HFF-Myc (cell line): ENCODE results near the gene PRMT1.

Experiments
- DNase-seq: peaks from one replicate; pipeline ENCODE4 v3.0.0-alpha.2; 2011; ENCODE audit warnings: low read depth; ENCODE audit errors: extremely low read depth
- H3K4me3 ChIP-seq: replicated peaks from 2 replicates; pipeline ENCODE4 v1.5.1; 2011; ENCODE audit warnings: low read depth, mild to moderate bottlenecking, control low read depth, low read length
- TF ChIP-seq, protein P1 (sequence below): IDR thresholded peaks from 2 replicates; pipeline ENCODE4 v1.5.1; 2012; ENCODE audit warnings: mild to moderate bottlenecking, low read depth, low read length, control low read depth; ENCODE audit errors: missing control alignments

The PRMT1 gene

DNA sequence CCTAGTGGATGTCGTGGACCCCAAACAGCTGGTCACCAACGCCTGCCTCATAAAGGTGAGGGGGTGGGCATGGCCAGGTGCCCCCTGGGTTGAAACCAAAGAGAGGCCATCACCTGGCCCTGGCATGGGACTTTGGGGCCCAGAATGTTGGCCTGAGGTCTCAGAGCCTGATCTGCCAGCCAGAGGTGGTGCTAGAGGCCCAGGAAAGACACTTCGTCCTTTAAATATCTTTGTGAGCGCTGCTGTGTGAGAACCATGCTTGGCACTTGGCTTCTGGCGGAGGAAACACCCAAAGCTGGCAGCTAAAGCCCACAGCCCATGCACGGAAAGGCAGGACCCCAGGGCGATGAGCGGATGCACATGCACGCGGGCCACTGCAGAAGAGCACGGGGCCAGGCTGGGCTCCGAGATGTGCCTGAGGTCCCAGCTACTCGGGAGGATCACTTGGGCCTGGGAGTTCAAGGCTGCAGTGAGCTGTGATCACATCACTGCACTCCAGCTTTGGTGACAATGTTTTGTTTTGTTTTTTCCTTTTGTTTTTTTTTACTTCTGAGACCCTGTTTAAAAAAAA is 8.0 kb downstream of the PRMT1 start:
- no peak for DNase-seq
- TF ChIP-seq, protein P1, sequence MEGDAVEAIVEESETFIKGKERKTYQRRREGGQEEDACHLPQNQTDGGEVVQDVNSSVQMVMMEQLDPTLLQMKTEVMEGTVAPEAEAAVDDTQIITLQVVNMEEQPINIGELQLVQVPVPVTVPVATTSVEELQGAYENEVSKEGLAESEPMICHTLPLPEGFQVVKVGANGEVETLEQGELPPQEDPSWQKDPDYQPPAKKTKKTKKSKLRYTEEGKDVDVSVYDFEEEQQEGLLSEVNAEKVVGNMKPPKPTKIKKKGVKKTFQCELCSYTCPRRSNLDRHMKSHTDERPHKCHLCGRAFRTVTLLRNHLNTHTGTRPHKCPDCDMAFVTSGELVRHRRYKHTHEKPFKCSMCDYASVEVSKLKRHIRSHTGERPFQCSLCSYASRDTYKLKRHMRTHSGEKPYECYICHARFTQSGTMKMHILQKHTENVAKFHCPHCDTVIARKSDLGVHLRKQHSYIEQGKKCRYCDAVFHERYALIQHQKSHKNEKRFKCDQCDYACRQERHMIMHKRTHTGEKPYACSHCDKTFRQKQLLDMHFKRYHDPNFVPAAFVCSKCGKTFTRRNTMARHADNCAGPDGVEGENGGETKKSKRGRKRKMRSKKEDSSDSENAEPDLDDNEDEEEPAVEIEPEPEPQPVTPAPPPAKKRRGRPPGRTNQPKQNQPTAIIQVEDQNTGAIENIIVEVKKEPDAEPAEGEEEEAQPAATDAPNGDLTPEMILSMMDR = no peak
- H3K4me3 ChIP-seq = no peak overlapping the region

DNA sequence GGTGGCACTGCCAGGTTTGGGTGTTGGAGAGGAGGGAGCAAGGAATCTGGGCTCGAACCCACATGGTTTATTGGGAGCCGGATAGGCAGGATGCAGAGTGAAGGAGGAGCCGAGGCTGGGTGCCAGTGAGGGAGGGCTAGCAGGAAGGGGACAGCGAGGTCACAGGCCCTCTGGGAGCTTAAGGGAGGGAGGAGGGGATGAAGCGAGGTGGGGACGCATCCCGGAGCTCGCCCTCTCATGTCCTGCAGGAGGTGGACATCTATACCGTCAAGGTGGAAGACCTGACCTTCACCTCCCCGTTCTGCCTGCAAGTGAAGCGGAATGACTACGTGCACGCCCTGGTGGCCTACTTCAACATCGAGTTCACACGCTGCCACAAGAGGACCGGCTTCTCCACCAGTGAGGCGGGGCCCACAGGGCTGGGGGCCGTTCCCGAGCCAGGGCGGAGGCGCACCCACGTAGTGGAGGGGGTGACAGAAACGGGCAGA is 8.8 kb downstream of the PRMT1 start:
- no peak overlapping the region for H3K4me3 ChIP-seq
- TF ChIP-seq, protein P1 = no peak
- DNase-seq = no peak

DNA sequence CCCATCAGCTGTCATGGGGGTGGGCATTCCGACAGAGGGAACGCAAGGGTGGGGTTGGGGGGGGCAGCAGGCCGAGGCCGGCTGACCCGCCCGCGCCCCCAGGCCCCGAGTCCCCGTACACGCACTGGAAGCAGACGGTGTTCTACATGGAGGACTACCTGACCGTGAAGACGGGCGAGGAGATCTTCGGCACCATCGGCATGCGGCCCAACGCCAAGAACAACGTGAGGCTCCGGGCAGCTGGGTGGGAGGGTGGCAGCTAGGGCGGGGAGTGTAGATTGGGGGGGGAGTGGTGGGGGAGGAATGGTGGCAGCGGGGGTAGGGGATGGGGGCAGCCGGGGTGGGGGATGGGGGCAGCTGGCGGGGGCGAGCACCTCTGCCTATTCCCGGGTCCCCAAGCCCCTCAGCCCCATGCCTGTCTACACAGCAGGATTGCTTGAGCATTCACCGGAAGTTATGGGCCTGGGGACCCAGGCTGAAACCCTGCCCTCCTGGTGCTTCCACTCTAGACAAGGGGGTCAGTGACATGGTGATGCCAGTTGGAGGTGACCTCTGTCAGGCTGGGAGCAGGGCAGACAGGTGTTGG is 9.5 kb downstream of the PRMT1 start:
- no peak overlapping the region for H3K4me3 ChIP-seq
- TF ChIP-seq, protein P1 = no peak
- no peak for DNase-seq

DNA sequence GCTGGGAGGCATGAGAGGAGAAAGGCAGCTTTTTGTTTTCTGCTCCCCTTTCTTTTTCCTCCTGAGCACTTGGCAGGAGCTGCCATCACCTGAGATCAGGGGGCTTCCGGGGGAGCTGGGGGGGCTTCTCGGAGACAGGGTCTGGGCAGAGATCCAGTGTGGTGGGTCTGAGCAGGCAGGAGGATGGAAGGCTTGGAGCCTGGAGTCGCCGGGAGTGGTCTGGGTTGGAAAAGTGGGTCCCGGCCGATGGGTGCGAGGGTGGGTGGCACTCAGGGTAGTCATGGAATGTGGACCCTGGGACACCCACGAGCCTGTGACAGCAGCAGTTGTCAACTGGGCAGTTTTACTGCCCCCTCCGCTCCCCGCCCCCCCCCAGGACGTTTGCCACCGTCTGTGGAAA is 10.1 kb downstream of the PRMT1 start:
- DNase-seq = no peak
- no peak overlapping the region for H3K4me3 ChIP-seq
- TF ChIP-seq, protein P1 = no peak

DNA sequence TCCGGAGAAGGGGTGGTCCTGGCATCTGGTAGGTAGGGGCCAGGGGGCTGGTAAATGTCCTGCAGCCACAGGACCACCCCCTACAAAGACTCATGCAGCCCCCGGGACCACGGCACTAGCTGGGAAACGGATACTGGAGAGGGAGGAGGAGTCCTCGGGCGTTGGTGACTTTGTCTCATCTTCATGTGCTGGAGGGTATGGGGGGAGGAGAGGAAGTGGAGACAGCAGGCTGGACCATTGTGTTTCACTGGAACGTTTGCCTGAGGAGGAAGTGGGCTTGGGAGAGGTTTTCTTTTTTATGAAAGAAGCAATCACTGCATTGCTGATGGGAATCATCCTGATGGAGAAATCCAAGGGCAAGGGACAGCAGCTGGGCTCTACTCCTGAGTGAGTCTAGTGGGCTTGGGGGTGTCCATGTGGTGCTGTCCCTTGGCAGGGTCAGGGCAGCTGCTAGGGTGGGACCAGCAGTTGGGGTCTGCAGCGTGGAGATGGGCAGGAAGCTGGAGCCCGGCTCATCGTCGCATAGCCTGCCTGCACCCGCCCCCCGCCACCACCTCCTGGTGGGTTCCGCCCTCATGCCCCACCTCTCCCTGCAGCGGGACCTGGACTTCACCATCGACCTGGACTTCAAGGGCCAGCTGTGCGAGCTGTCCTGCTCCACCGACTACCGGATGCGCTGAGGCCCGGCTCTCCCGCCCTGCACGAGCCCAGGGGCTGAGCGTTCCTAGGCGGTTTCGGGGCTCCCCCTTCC is 10.7 kb downstream of the PRMT1 start:
- TF ChIP-seq, protein P1 = no peak
- no peak overlapping the region for H3K4me3 ChIP-seq

DNA sequence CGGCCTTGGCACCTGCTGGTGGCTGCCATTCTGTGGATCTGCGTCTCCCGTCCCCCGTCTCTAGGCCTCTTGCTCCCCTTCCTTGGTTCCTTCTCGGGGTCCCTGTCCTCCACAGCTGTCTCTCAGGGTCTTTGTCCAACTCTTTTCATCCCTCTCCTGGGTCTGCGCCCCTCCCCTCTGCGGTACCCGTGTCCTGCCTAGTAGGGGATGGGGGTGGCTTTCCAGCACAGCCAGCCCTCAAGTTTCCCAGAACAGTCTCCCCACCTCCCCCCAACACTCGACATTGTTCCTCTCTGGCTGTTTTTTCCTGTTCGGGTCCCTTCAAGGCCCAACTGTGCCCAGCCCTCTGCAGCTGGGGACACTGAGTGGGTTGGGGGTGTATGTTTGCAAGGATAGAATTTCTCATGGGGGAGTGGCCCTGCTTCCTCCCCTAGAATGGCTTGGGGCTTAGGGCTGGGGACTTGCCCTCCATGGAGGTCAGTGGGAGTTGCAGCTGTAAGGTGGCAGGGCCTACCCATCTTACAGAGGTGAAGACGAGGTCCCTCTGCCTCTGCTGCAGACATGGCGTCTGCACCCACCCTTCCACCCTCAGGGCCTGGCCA is 11.6 kb downstream of the PRMT1 start:
- TF ChIP-seq, protein P1 = no peak
- no peak overlapping the region for H3K4me3 ChIP-seq
- DNase-seq = no peak

More for the DNA sequence above, 10.7 kb downstream of the PRMT1 start:
- DNase-seq = no peak
